Esophagus muscularis mucosa (tissue), 3 donors: ENCODE measurements around the gene ATP5MC2.

ENCODE experiments used
- CTCF ChIP-seq, 3 experiments: fragments of 200-600 bp in 2 of 3; fragments of 450-650 bp in 1 of 3; sonication (generic) in 2 of 3; IDR thresholded peaks; one replicate each; pipeline ENCODE4 v1.5.1; 2017 to 2019; ENCODE audit warnings: antibody characterized with exemption in 3 of 3, mild to moderate bottlenecking in 2 of 3, moderate library complexity in 1 of 3
- POLR2A ChIP-seq: fragments of 450-650 bp; IDR thresholded peaks from one replicate; pipeline ENCODE4 v1.6.1; 2017; ENCODE audit warnings: antibody characterized with exemption, moderate library complexity, mild to moderate bottlenecking, low read depth

DNA sequence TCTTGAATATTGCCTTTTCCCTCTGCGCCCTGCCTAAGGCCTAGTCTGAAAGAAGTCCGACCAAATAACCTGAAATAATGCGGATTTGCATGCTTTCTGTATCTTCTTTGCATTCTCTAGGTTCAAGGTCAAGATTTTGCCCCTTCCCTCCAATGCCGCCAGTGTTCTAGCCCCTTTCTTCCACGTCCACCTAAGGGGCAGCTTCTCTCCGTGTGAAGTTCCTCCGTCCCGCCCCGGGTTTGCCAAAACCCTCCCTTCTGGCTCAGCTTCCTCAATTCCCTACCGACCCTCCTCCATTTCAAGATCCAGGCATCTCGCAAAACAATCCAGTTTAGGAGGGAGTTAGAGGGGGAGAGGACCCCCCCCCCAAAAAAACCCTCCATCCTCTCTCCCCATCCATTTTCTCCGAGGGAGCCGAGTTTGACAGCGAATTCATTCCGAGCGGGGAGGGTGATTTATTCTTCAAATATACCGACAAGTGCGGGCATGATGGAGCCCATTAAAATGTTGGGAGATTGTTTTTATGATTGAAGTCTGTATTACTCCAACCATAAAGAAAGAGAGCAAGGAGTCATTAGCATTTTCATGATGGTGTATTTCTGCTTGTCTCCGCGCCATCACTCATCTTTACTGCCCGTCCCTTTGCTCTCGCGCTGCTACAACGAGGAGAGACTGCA is 20.9 kb upstream of the ATP5MC2 start:
- TF ChIP-seq POLR2A = no peak
- TF ChIP-seq CTCF (IDR thresholded peaks at IDR 0.05) = no peak
